PC-9 (cell line): Measurements from ENCODE around the gene CRYGN. TPM values are rescaled to one million over a fixed set of nuclear protein-coding genes. Genes with fewer than 3 reads are reported as not detected.

Source experiments
- BruUV-seq: library from RNA; stranded (reverse); fragments of 400-500 nt; replicated peaks from 2 replicates; lab custom pipeline; 2021; lab: Mats Ljungman, UMichigan
- CTCF ChIA-PET: fragments of 300-600 bp; sonication (Branson Sonifier 250); formaldehyde crosslinking; loops from one replicate; lab custom pipeline; 2022; ENCODE audit warnings: antibody characterized with exemption; lab: Charles Lee
- POLR2A ChIA-PET: fragments of 300-600 bp; sonication (Branson Sonifier 250); formaldehyde crosslinking; loops from one replicate; lab custom pipeline; 2022; ENCODE audit warnings: antibody characterized with exemption; ENCODE audit not compliant: unreplicated experiment; lab: Charles Lee
- DNase-seq, 2 experiments: peaks; one replicate each; pipeline versions ENCODE4 v3.0.0 to v3.0.0-alpha.2; 2015 to 2022; ENCODE audit warnings: mixed read lengths in 1 of 2
- H2AFZ ChIP-seq: fragments of 200-600 bp; sonication (generic); 2 replicates; pipeline ENCODE4 v1.8.1; 2017; ENCODE audit warnings: antibody characterized with exemption
- H3F3A ChIP-seq: fragments of 200-600 bp; sonication (generic); 2 replicates; pipeline ENCODE4 v1.8.1; 2017; ENCODE audit warnings: antibody characterized with exemption, mild to moderate bottlenecking, low read depth; ENCODE audit not compliant: insufficient read depth
- H3K27ac ChIP-seq: fragments of 200-600 bp; sonication (generic); 2 replicates; pipeline ENCODE4 v1.6.1; 2016; ENCODE audit warnings: mixed run types
- H3K27me3 ChIP-seq: fragments of 200-600 bp; sonication (generic); 2 replicates; pipeline ENCODE4 v1.6.1; 2016; ENCODE audit warnings: low read depth, mixed run types; ENCODE audit not compliant: insufficient read depth
- H3K36me3 ChIP-seq: fragments of 200-600 bp; sonication (generic); 2 replicates; pipeline ENCODE4 v1.6.1; 2016; ENCODE audit warnings: low read depth, mixed run types
- H3K4me1 ChIP-seq: fragments of 200-600 bp; sonication (generic); replicated peaks from 2 replicates; pipeline ENCODE4 v1.6.1; 2016; ENCODE audit warnings: mixed run types; ENCODE audit not compliant: insufficient read depth
- H3K4me2 ChIP-seq: fragments of 200-600 bp; sonication (generic); 2 replicates; pipeline ENCODE4 v1.6.1; 2017; ENCODE audit warnings: mixed run types
- H3K4me3 ChIP-seq: fragments of 200-600 bp; sonication (generic); 2 replicates; pipeline ENCODE4 v1.6.1; 2016; ENCODE audit warnings: mixed run types
- H3K79me2 ChIP-seq: fragments of 200-600 bp; sonication (generic); 2 replicates; pipeline ENCODE4 v1.6.1; 2017; ENCODE audit warnings: low read depth, mixed run types
- H3K9me2 ChIP-seq: fragments of 200-600 bp; sonication (generic); 2 replicates; pipeline ENCODE4 v1.8.1; 2017; ENCODE audit warnings: mild to moderate bottlenecking; ENCODE audit not compliant: insufficient read depth
- H3K9me3 ChIP-seq: fragments of 200-600 bp; sonication (generic); 2 replicates; pipeline ENCODE4 v1.8.1; 2016; ENCODE audit warnings: low read depth; ENCODE audit not compliant: insufficient read depth
- H4K20me1 ChIP-seq: fragments of 200-600 bp; sonication (generic); 2 replicates; pipeline ENCODE4 v1.8.1; 2017; ENCODE audit not compliant: insufficient read depth
- CTCF ChIP-seq: fragments of 200-600 bp; sonication (generic); conservative IDR thresholded peaks from 2 replicates; pipeline ENCODE4 v1.6.1; 2017; ENCODE audit warnings: mixed run types, antibody characterized with exemption, mild to moderate bottlenecking, moderate library complexity
- EZH2 ChIP-seq: fragments of 200-600 bp; sonication (generic); IDR thresholded peaks from 2 replicates; pipeline ENCODE4 v1.8.0; 2017; ENCODE audit warnings: antibody characterized with exemption, low read depth
- intact Hi-C: fragments of 100-400 bp; cut with micrococcal nuclease; formaldehyde crosslinking; loops from one replicate; pipeline ENCODE4 v1.10.0; 2022; ENCODE audit not compliant: unreplicated experiment
- total RNA-seq: library from RNA; stranded (reverse); gene quantifications from 2 replicates; pipeline ENCODE4 v1.2.3, GENCODE V29; 2021

CRYGN gene
- total RNA-seq, 1 experiment from 2014 or later = 1.0 TPM

DNA sequence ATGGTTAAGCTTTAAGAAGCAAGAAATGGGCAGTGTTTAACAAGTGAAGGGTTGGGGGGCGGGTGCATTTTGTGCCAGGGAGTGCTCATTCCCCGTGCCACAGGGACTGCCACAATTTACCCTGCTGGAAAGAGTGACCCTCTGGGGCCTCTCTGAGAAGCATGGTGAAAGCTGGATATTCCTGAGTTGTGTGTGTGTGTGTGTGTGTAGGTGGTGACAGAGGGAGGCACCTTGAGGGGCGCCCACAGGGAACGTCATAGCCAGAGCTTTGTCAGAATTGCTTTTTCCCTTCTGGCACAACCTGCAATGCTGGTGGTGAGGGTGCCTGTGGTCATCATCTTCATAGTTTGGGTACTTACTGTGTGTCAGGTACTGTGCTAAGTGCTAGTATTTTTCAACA lies 27.6 kb downstream of the CRYGN start:
- Histone ChIP-seq H3F3A (0 out of 2 replicates have a peak, but pooled peaks cover 4% of the 10 kb centered on the region), H3K9me2 (no peaks in the 10 kb centered on the region), H3K4me3 (no peak overlapping the region), H3K79me2 (no peaks in the 10 kb centered on the region), H2AFZ (no peak overlapping the region), H3K36me3 (no peaks in the 10 kb centered on the region), H3K27me3 (peaks cover 9% of the 10 kb centered on the region; the same call in 1 of the 2 replicates), H4K20me1 (no peaks in the 10 kb centered on the region), H3K9me3 (no peaks in the 10 kb centered on the region), H3K27ac (no peak overlapping the region), H3K4me1 (peaks cover 7% of the 10 kb centered on the region; the same call in 1 of the 2 replicates), H3K4me2 (no peak overlapping the region)
- intact Hi-C loops = no loop called here
- CTCF ChIA-PET = interaction anchor here (0.7 kb wide), 1 partner anchor 48 kb away, joined by 3 read pairs; no protein-coding TSS in a partner anchor
- TF ChIP-seq EZH2 = no peak
- TF ChIP-seq CTCF = no peak
- POLR2A ChIA-PET = no interaction called here
- BruUV-seq = no TSS peak
- DNase-seq = no peak

GRCh38 chr7:151411551-151411950 lies 28.4 kb downstream of the CRYGN start:
- no peaks in the 10 kb centered on the region for H3K9me3 ChIP-seq
- 0 out of 2 replicates have a peak, but pooled peaks cover 4% of the 10 kb centered on the region for H3F3A ChIP-seq
- H2AFZ ChIP-seq = no peak overlapping the region
- intact Hi-C loops = loop anchor here (1.0 kb wide), 1 partner anchor 17 kb away; no protein-coding TSS in a partner anchor
- BruUV-seq = no TSS peak
- H3K9me2 ChIP-seq = no peaks in the 10 kb centered on the region
- H3K4me3 ChIP-seq = no peak overlapping the region
- H3K4me1 ChIP-seq = peaks cover 7% of the 10 kb centered on the region; the same call in 1 of the 2 replicates
- no peaks in the 10 kb centered on the region for H3K36me3 ChIP-seq
- ChIA-PET CTCF (interaction anchor here (0.7 kb wide), 1 partner anchor 49 kb away, joined by 3 read pairs; no protein-coding TSS in a partner anchor), POLR2A (interaction anchor here (0.8 kb wide), 1 partner anchor 15 kb away, joined by 3 read pairs; no protein-coding TSS in a partner anchor)
- H3K79me2 ChIP-seq = no peaks in the 10 kb centered on the region
- no peak for TF ChIP-seq EZH2
- TF ChIP-seq CTCF = no peak
- peaks cover 9% of the 10 kb centered on the region; the same call in 1 of the 2 replicates for H3K27me3 ChIP-seq
- no peak overlapping the region for H3K27ac ChIP-seq
- H3K4me2 ChIP-seq = no peak overlapping the region
- no peaks in the 10 kb centered on the region for H4K20me1 ChIP-seq
- DNase-seq = no peak

DNA sequence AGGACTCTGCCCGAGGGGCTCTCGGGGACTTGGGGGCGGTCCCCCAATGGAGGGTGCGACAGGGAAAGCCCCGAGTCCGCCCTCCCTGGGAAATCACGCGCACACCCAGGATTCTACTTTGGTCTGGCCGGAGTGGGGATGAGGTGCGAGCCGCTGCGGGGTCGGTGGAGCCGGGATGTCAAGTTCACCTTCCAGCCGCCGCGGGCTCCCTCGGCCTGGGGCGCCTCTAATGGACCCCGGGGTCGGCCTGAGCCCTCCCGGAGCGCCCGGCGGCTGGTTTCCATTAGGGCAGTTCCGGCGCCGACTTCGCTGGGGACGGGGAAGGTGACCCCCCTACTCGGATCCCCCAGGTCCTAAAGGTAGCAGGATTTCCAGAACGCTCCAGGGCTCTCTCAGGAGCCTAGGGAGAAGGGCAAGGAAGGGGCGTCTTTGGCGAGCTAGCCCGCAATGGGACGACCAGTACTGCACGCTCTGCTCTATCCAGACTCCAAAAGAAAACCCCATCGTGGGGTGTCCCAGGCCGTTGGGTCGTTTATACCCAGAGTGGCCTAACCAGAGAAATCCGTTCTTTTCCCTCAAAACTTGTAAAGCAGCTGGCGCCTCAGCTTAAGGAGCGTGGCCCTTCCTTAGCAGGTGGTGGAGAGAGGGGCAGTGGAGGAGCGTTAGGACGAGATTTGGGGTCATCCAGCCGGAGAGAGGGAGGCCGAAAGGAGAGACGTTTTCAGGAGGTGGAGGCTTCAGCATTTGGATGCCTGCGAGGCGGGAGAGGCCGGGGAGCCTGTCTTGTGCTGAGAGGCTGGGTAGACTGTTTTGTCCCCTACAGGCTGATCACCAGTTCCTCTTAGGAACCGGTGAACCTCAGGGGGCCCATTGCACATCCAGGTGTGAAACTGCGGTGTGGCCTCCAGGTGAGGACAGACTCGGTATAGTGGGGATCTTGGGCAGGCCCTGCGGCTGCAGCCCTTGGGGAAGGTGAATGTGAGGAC lies 29.2 kb downstream of the CRYGN start:
- no peak overlapping the region for H3K4me3 ChIP-seq
- ChIA-PET POLR2A (interaction anchor here (0.8 kb wide), 1 partner anchor 16 kb away, joined by 3 read pairs; no protein-coding TSS in a partner anchor), CTCF (no interaction called here)
- 0 out of 2 replicates have a peak, but pooled peaks cover 4% of the 10 kb centered on the region for H3F3A ChIP-seq
- no peaks in the 10 kb centered on the region for H3K9me3 ChIP-seq
- no peak for DNase-seq
- no peaks in the 10 kb centered on the region for H3K9me2 ChIP-seq
- BruUV-seq = TSS peak; percentile 26
- no peaks in the 10 kb centered on the region for H3K36me3 ChIP-seq
- H3K4me2 ChIP-seq = no peak overlapping the region
- no peak overlapping the region for H2AFZ ChIP-seq
- peaks cover 3% of the 10 kb centered on the region; the same call in 1 of the 2 replicates for H3K4me1 ChIP-seq
- intact Hi-C loops = loop anchor here (1.0 kb wide), 1 partner anchor 18 kb away; no protein-coding TSS in a partner anchor
- TF ChIP-seq CTCF (no peak), EZH2 (no peak)
- H4K20me1 ChIP-seq = no peaks in the 10 kb centered on the region
- peaks cover 9% of the 10 kb centered on the region; the same call in 1 of the 2 replicates for H3K27me3 ChIP-seq
- no peak overlapping the region for H3K27ac ChIP-seq
- no peaks in the 10 kb centered on the region for H3K79me2 ChIP-seq
